Measurements from ENCODE around the gene FAAH2.

- no peak for TF ChIP-seq POLR2A (IDR thresholded peaks at IDR 0.05; ENCODE audit: low read length)
- TF ChIP-seq GATA1 (IDR thresholded peaks at IDR 0.05; ENCODE audit: low read depth, low read length) = no peak
Observed at GRCh38 chrX:57445832-57446231, 159.3 kb downstream of the FAAH2 start.

All from erythroblast (primary cell).